SK-N-MC (cell line): Measurements from ENCODE around the gene RAET1E.

Experiments
- EZH2 ChIP-seq: fragments of 200-600 bp; sonication (generic); IDR thresholded peaks from one replicate; pipeline ENCODE4 v1.6.1; 2017; ENCODE audit warnings: antibody characterized with exemption
- FOXP2 ChIP-seq: optimal IDR thresholded peaks from 2 replicates; pipeline ENCODE3; 2011; ENCODE audit warnings: mild to moderate bottlenecking, moderate library complexity; ENCODE audit not compliant: insufficient read depth; ENCODE audit errors: extremely low read length, control extremely low read depth
- POLR2AphosphoS5 ChIP-seq: IDR thresholded peaks from 2 replicates; pipeline ENCODE4 v1.6.1; 2012; ENCODE audit warnings: mild to moderate bottlenecking, low read depth, low read length, borderline replicate concordance

- TF ChIP-seq EZH2 (no peak), FOXP2 (no peak), POLR2AphosphoS5 (no peak)
Measured at GRCh38 chr6:149897015-149897697, 757 bp downstream of the RAET1E start.
